ENCODE results near the gene CARD11. TPM values are rescaled to one million over a fixed set of nuclear protein-coding genes. Genes with fewer than 3 reads are reported as not detected.

The CARD11 gene
- polyA plus RNA-seq, 4 donors, result 0.67 to 5.4 (median 3.2) TPM

DNA sequence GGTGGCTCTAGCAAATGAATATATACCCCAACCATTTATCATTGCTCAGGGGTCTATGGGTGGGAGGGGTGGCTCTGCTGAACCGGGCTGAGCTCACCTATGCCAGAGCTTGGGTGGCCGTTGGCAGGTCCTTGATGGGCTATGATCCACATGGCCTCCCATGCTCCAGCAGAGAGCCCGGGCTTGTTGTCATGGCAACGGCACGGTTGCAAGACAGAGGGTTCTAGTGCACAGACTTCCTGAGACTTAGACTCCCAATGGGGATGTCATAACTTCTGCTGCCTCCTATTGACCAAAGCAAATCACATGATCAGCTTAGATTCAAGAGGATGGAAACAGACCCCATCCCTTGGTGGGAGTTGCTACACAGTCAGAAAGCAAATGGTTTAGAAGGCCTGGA is 36.4 kb upstream of the CARD11 start:
- FAIRE-seq, result no peak

DNA sequence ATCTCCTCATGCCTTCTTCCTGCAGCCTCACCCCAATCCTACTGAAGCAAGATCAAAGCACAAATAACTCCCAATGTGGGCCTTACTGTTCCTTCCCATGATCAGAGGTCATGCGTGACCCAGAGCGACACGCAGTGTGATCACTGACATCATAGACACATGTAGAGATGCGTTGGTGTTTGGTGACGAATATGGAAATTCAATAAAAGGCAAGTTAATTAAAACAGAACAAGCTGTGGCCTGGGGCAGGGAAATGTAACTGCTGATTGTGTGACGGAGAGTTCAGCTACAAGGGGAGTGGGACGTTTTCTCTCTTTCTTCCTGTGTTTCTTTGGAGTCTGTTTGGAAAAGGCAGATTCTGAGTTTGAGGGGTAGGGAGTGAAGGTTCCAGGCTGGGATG is 34.8 kb upstream of the CARD11 start:
- no peaks in the 10 kb centered on the region for H3K4me1 ChIP-seq (ENCODE audit: control insufficient read depth in 3 of 3, insufficient read depth in 2 of 3, low read depth in 1 of 3, low read length in 2 of 3)
- peaks cover 0 to 5% (median 0%) of the 10 kb centered on the region in 3 donors for H3K27me3 ChIP-seq (ENCODE audit: control insufficient read depth in 3 of 3, insufficient read depth in 3 of 3, low read length in 3 of 3)
- H3K27ac ChIP-seq (ENCODE audit: low read depth in 1 of 3, low read length in 2 of 3), result no peak overlapping the region
- WGBS, 3 donors, result 85 to 92% (median 90%) methylated on average over 7 of the region's 7 CpGs
- FAIRE-seq (no peak), DNase-seq (no peak)
- H3K36me3 ChIP-seq (ENCODE audit: control insufficient read depth in 3 of 3, insufficient read depth in 2 of 3, low read depth in 1 of 3, low read length in 3 of 3), result no peaks in the 10 kb centered on the region
- H3K4me3 ChIP-seq (ENCODE audit: low read depth in 1 of 3, low read length in 3 of 3), result no peak overlapping the region
- peaks cover 0 to 13% of the 10 kb centered on the region in 2 donors for H3K9me3 ChIP-seq (ENCODE audit: control insufficient read depth in 2 of 2, insufficient read depth in 1 of 2, low read depth in 1 of 2, low read length in 1 of 2)

More for the DNA sequence above, 36.4 kb upstream of the CARD11 start:
- Histone ChIP-seq H3K4me3 (ENCODE audit: low read depth in 1 of 3, low read length in 3 of 3) (no peak overlapping the region), H3K27ac (ENCODE audit: low read depth in 1 of 3, low read length in 2 of 3) (no peak overlapping the region), H3K36me3 (ENCODE audit: control insufficient read depth in 3 of 3, insufficient read depth in 2 of 3, low read depth in 1 of 3, low read length in 3 of 3) (no peaks in the 10 kb centered on the region), H3K9me3 (ENCODE audit: control insufficient read depth in 2 of 2, insufficient read depth in 1 of 2, low read depth in 1 of 2, low read length in 1 of 2) (peaks cover 0 to 15% of the 10 kb centered on the region in 2 donors), H3K27me3 (ENCODE audit: control insufficient read depth in 3 of 3, insufficient read depth in 3 of 3, low read length in 3 of 3) (peaks cover 0 to 3% (median 0%) of the 10 kb centered on the region in 3 donors), H3K4me1 (ENCODE audit: control insufficient read depth in 3 of 3, insufficient read depth in 2 of 3, low read depth in 1 of 3, low read length in 2 of 3) (no peaks in the 10 kb centered on the region)
- 63 to 83% (median 71%) methylated on average over 5 of the region's 5 CpGs for WGBS, 3 donors
- DNase-seq, result no peak

DNA sequence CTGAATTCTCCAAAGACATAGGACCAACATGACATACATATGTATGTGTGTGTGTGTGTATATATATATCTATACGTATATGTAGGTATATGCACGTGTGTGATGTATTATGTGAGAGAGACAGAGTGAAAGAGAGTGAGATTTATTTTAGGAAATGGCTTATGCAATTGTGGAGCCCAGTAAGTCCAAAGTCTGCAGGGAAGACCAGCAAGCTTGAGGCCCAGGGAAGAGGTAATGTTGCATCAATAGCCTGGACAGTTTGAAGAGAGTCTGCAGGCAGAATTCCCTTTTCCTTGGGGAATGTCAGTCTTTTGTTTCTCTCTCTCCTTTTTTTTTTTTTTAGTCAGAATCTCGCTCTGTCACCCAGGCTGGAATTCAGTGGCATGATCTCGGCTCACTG is 33.0 kb upstream of the CARD11 start:
- no peak for DNase-seq
- Histone ChIP-seq H3K36me3 (ENCODE audit: control insufficient read depth in 3 of 3, insufficient read depth in 2 of 3, low read depth in 1 of 3, low read length in 3 of 3) (no peaks in the 10 kb centered on the region), H3K27ac (ENCODE audit: low read depth in 1 of 3, low read length in 2 of 3) (no peak overlapping the region), H3K4me1 (ENCODE audit: control insufficient read depth in 3 of 3, insufficient read depth in 2 of 3, low read depth in 1 of 3, low read length in 2 of 3) (no peaks in the 10 kb centered on the region), H3K9me3 (ENCODE audit: control insufficient read depth in 2 of 2, insufficient read depth in 1 of 2, low read depth in 1 of 2, low read length in 1 of 2) (peaks cover 0 to 13% of the 10 kb centered on the region in 2 donors), H3K27me3 (ENCODE audit: control insufficient read depth in 3 of 3, insufficient read depth in 3 of 3, low read length in 3 of 3) (peaks cover 0 to 5% (median 0%) of the 10 kb centered on the region in 3 donors), H3K4me3 (ENCODE audit: low read depth in 1 of 3, low read length in 3 of 3) (no peak overlapping the region)
- 82 to 90% (median 90%) methylated on average over 4 of the region's 4 CpGs for WGBS, 3 donors
- FAIRE-seq, result no peak

DNA sequence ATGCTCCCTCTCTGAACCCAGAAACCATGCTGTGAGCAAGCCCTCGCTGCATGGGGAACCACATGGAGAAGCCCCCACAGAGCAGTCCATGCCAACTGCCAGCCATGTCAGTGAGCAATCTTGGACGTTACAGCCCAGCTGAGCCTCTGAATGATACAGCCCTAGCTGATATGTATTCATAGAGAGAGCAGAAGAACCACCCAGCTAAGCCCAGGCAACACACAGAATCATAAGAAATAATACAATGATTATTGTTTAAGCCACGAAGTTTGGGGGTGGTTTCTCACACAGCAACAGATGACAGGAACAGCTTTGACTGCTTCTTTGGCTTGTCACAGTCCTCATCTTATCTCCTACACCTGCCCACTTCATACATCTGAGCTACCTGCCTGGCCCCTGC is 32.5 kb upstream of the CARD11 start:
- Histone ChIP-seq H3K27me3 (ENCODE audit: control insufficient read depth in 3 of 3, insufficient read depth in 3 of 3, low read length in 3 of 3) (peaks cover 0 to 5% (median 0%) of the 10 kb centered on the region in 3 donors), H3K9me3 (ENCODE audit: control insufficient read depth in 2 of 2, insufficient read depth in 1 of 2, low read depth in 1 of 2, low read length in 1 of 2) (peaks cover 0 to 13% of the 10 kb centered on the region in 2 donors), H3K4me1 (ENCODE audit: control insufficient read depth in 3 of 3, insufficient read depth in 2 of 3, low read depth in 1 of 3, low read length in 2 of 3) (no peaks in the 10 kb centered on the region), H3K27ac (ENCODE audit: low read depth in 1 of 3, low read length in 2 of 3) (no peak overlapping the region), H3K36me3 (ENCODE audit: control insufficient read depth in 3 of 3, insufficient read depth in 2 of 3, low read depth in 1 of 3, low read length in 3 of 3) (no peaks in the 10 kb centered on the region), H3K4me3 (ENCODE audit: low read depth in 1 of 3, low read length in 3 of 3) (no peak overlapping the region)
- FAIRE-seq, result no peak
- WGBS, 3 donors, result 66 to 86% (median 66%) methylated on average over 3 of the region's 3 CpGs
- DNase-seq, result no peak

DNA sequence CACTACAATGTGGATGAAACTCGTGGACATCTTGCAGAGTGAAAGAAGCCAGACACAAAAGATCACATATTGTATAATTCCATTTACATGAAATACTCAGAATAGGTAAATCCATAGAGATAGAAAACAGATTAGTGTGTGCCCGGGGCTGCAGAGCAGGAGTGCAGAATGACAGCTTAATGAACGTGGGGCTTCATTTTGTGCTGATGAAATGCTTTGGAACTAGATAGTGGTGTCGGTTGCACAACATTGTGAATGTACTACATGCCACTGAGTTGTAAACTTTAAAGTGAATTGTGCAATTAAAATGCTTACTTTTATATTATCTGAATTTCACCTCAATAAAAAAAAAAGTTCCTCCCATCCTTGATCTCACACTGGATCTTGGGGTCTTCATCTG is 31.8 kb upstream of the CARD11 start:
- H3K4me3 ChIP-seq (ENCODE audit: low read depth in 1 of 3, low read length in 3 of 3), result no peak overlapping the region
- H3K36me3 ChIP-seq (ENCODE audit: control insufficient read depth in 3 of 3, insufficient read depth in 2 of 3, low read depth in 1 of 3, low read length in 3 of 3), result no peaks in the 10 kb centered on the region
- DNase-seq (no peak), FAIRE-seq (no peak)
- H3K27me3 ChIP-seq (ENCODE audit: control insufficient read depth in 3 of 3, insufficient read depth in 3 of 3, low read length in 3 of 3), result peaks cover 0 to 5% (median 0%) of the 10 kb centered on the region in 3 donors
- H3K27ac ChIP-seq (ENCODE audit: low read depth in 1 of 3, low read length in 2 of 3), result no peak overlapping the region
- 66 to 82% (median 73%) methylated on average over 4 of the region's 4 CpGs for WGBS, 3 donors
- peaks cover 0 to 17% of the 10 kb centered on the region in 2 donors for H3K9me3 ChIP-seq (ENCODE audit: control insufficient read depth in 2 of 2, insufficient read depth in 1 of 2, low read depth in 1 of 2, low read length in 1 of 2)
- no peaks in the 10 kb centered on the region for H3K4me1 ChIP-seq (ENCODE audit: control insufficient read depth in 3 of 3, insufficient read depth in 2 of 3, low read depth in 1 of 3, low read length in 2 of 3)

DNA sequence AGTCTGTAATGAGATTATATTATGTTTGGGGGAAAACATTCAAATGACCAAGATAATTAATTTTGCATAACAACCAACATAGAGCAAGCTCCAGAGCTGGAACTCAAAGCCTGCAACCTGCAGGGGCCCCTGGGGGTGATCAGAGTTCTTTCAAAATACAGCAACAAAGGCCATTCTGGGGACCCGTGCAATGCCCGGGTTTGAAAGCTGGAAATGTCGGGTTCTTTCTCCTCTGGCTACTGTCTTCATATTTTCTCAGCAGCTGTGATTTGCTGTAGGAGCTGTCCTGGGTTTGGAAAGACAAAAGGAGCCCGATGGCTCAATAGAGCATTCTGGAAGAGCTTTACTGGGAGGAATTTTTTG is 30.8 kb upstream of the CARD11 start:
- peaks cover 0 to 13% of the 10 kb centered on the region in 2 donors for H3K9me3 ChIP-seq (ENCODE audit: control insufficient read depth in 2 of 2, insufficient read depth in 1 of 2, low read depth in 1 of 2, low read length in 1 of 2)
- H3K4me1 ChIP-seq (ENCODE audit: control insufficient read depth in 3 of 3, insufficient read depth in 2 of 3, low read depth in 1 of 3, low read length in 2 of 3), result no peaks in the 10 kb centered on the region
- H3K27me3 ChIP-seq (ENCODE audit: control insufficient read depth in 3 of 3, insufficient read depth in 3 of 3, low read length in 3 of 3), result peaks cover 0 to 5% (median 0%) of the 10 kb centered on the region in 3 donors
- FAIRE-seq, result no peak
- no peak overlapping the region for H3K27ac ChIP-seq (ENCODE audit: low read depth in 1 of 3, low read length in 2 of 3)
- H3K36me3 ChIP-seq (ENCODE audit: control insufficient read depth in 3 of 3, insufficient read depth in 2 of 3, low read depth in 1 of 3, low read length in 3 of 3), result no peaks in the 10 kb centered on the region
- WGBS, 3 donors, result 58 to 80% (median 77%) methylated on average over 4 of the region's 4 CpGs
- H3K4me3 ChIP-seq (ENCODE audit: low read depth in 1 of 3, low read length in 3 of 3), result no peak overlapping the region
- DNase-seq, result no peak

DNA sequence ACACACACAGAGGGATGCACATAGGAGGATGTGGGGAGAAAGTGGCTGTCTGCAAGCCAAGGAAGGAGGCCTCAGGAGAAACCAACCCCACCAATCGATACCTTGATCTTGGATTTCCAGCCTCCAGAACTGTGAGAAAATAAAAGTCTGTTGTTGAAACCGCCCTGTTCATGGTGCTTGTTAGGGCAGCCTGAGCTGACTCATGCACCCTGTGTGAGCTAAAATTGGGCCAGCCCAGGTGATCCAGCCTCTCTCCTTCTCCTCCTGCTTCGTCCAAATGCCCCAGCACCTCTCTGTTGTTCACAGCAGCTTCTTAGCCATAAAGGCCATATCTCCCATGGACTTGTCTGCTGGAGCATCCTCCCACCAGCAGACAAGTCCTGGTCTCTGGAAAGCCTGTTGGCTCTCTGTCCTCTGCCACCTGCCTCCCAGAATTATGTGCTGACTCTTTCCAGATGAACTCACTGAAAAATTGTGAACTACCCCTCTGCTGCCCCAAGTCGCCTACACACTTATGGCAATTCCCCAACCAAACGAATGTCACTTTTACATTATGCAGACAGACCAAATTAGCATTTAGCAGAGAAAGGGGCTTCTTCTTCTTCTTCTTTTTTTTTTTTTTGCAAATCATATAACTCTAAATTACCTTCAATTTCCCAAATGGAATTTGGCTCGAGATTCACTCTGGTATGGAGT is 30.2 kb upstream of the CARD11 start:
- Histone ChIP-seq H3K27ac (ENCODE audit: low read depth in 1 of 3, low read length in 2 of 3) (no peak overlapping the region), H3K4me3 (ENCODE audit: low read depth in 1 of 3, low read length in 3 of 3) (no peak overlapping the region), H3K9me3 (ENCODE audit: control insufficient read depth in 2 of 2, insufficient read depth in 1 of 2, low read depth in 1 of 2, low read length in 1 of 2) (peaks cover 0 to 13% of the 10 kb centered on the region in 2 donors), H3K27me3 (ENCODE audit: control insufficient read depth in 3 of 3, insufficient read depth in 3 of 3, low read length in 3 of 3) (peaks cover 0 to 5% (median 0%) of the 10 kb centered on the region in 3 donors), H3K36me3 (ENCODE audit: control insufficient read depth in 3 of 3, insufficient read depth in 2 of 3, low read depth in 1 of 3, low read length in 3 of 3) (no peaks in the 10 kb centered on the region), H3K4me1 (ENCODE audit: control insufficient read depth in 3 of 3, insufficient read depth in 2 of 3, low read depth in 1 of 3, low read length in 2 of 3) (no peaks in the 10 kb centered on the region)
- WGBS, 3 donors, result 75 to 78% (median 76%) methylated on average over 6 of the region's 6 CpGs
- FAIRE-seq (no peak), DNase-seq (no peak)

DNA sequence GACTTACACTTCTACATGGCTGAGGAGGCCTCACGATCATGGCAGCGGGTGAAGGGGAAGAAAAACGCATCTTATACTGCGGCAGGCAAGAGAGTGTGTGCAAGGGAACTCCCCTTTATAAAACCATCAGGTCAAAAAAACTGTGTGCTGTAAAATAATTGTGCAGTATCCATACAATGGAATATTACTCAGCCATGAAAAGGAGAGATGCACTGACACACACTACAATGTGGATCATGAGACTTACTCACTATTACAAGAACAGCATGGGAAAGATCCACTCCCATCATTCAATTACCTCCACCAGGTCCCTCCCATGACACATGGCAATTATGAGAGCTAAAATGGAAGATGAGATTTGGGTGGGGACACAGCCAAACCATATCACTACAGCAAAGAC is 27.2 kb upstream of the CARD11 start:
- peaks cover 0 to 7% of the 10 kb centered on the region in 2 donors for H3K9me3 ChIP-seq (ENCODE audit: control insufficient read depth in 2 of 2, insufficient read depth in 1 of 2, low read depth in 1 of 2, low read length in 1 of 2)
- no peaks in the 10 kb centered on the region for H3K36me3 ChIP-seq (ENCODE audit: control insufficient read depth in 3 of 3, insufficient read depth in 2 of 3, low read depth in 1 of 3, low read length in 3 of 3)
- H3K27ac ChIP-seq (ENCODE audit: low read depth in 1 of 3, low read length in 2 of 3), result no peak overlapping the region
- no peaks in the 10 kb centered on the region for H3K4me1 ChIP-seq (ENCODE audit: control insufficient read depth in 3 of 3, insufficient read depth in 2 of 3, low read depth in 1 of 3, low read length in 2 of 3)
- WGBS, 3 donors, result 91 to 100% (median 96%) methylated on average over 3 to 4 of the region's 4 CpGs
- no peak for FAIRE-seq
- H3K27me3 ChIP-seq (ENCODE audit: control insufficient read depth in 3 of 3, insufficient read depth in 3 of 3, low read length in 3 of 3), result peaks cover 0 to 3% (median 0%) of the 10 kb centered on the region in 3 donors
- no peak for DNase-seq
- no peak overlapping the region for H3K4me3 ChIP-seq (ENCODE audit: low read depth in 1 of 3, low read length in 3 of 3)

All from small intestine (tissue), 7 donors.